GM12878 (cell line): ENCODE measurements around the gene SARS2. TPM values are rescaled to one million over a fixed set of nuclear protein-coding genes. Genes with fewer than 3 reads are reported as not detected.

Experiments used
- DPF2 ChIP-seq: fragments of 450-650 bp; IDR thresholded peaks from 2 replicates; pipeline ENCODE4 v1.6.1; 2017; ENCODE audit warnings: mild to moderate bottlenecking
- GABPA ChIP-seq: IDR thresholded peaks from 2 replicates; pipeline ENCODE4 v1.6.1; 2014; ENCODE audit warnings: antibody characterized with exemption, low read depth, mild to moderate bottlenecking, inconsistent platforms
- IRF4 ChIP-seq: IDR thresholded peaks from 2 replicates; pipeline ENCODE4 v1.6.1; 2011; ENCODE audit warnings: low read depth, low read length
- MTA3 ChIP-seq: IDR thresholded peaks from 2 replicates; pipeline ENCODE4 v1.6.1; 2012; ENCODE audit warnings: low read length, inconsistent platforms, borderline replicate concordance
- MYB ChIP-seq: fragments of 150-350 bp; IDR thresholded peaks from 2 replicates; pipeline ENCODE4 v1.6.1; 2014; ENCODE audit warnings: mild to moderate bottlenecking, low read depth, low read length, borderline replicate concordance
- NFIC ChIP-seq: IDR thresholded peaks from 2 replicates; pipeline ENCODE4 v1.6.1; 2012; ENCODE audit warnings: low read depth, mild to moderate bottlenecking, inconsistent platforms, low read length, moderate library complexity
- NR2C1 ChIP-seq: fragments of 450-650 bp; IDR thresholded peaks from 2 replicates; pipeline ENCODE4 v1.6.1; 2017; ENCODE audit warnings: antibody characterized with exemption, mild to moderate bottlenecking, moderate library complexity
- POLR2A ChIP-seq: IDR thresholded peaks from 2 replicates; pipeline ENCODE4 v1.6.1; 2011; ENCODE audit warnings: low read depth, mild to moderate bottlenecking, low read length
- RELA ChIP-seq: fragments of 450-650 bp; IDR thresholded peaks from 2 replicates; pipeline ENCODE4 v1.8.0; 2014; ENCODE audit warnings: borderline replicate concordance; ENCODE audit not compliant: partially characterized antibody
- RUNX3 ChIP-seq: IDR thresholded peaks from 2 replicates; pipeline ENCODE4 v1.6.1; 2012; ENCODE audit warnings: low read length, inconsistent platforms
- SIX5 ChIP-seq: IDR thresholded peaks from 2 replicates; pipeline ENCODE4 v1.6.1; 2011; ENCODE audit warnings: mild to moderate bottlenecking, low read depth, low read length, moderate library complexity; ENCODE audit not compliant: severe bottlenecking
- SKIL ChIP-seq: fragments of 450-650 bp; IDR thresholded peaks from 2 replicates; pipeline ENCODE4 v1.6.1; 2017; ENCODE audit warnings: mild to moderate bottlenecking, low read depth, inconsistent platforms; ENCODE audit not compliant: poor library complexity, severe bottlenecking
- SMARCA5 ChIP-seq: fragments of 450-650 bp; IDR thresholded peaks from 2 replicates; pipeline ENCODE4 v1.6.1; 2017; ENCODE audit warnings: mild to moderate bottlenecking
- TARDBP ChIP-seq: IDR thresholded peaks from 2 replicates; pipeline ENCODE4 v1.6.1; 2016; ENCODE audit warnings: borderline replicate concordance
- TCF12 ChIP-seq: IDR thresholded peaks from 2 replicates; pipeline ENCODE4 v1.6.1; 2011; ENCODE audit warnings: low read depth, mild to moderate bottlenecking, low read length
- polyA plus RNA-seq, 11 experiments: library from polyadenylated mRNA; depleted of rRNA in 4 of 11; unstranded in 6 of 11; stranded (reverse) in 5 of 11; fragments of >200 nt; fragmentation: Nextera tagmentation in 4 of 11; fragmentation: Illumina TruSeq in 1 of 11; extraction: Ambion mirVana in 4 of 11; extraction: Trizol in 1 of 11; gene quantifications; 1 replicate in 1 of 11; 2 replicates in 10 of 11; pipeline versions ENCODE4 v1.2.1 to v1.2.3, GENCODE V29; 2011 to 2016; ENCODE audit warnings: inconsistent platforms in 2 of 11, missing spikeins in 2 of 11, low read depth in 1 of 11
- total RNA-seq, 4 experiments: library from RNA; depleted of rRNA in 3 of 4; stranded (reverse); fragments of >200 nt in 3 of 4; fragmentation: Illumina TruSeq in 1 of 4; extraction: Trizol in 1 of 4; gene quantifications; 2 replicates each; pipeline versions ENCODE4 v1.2.1 to v1.2.3, GENCODE V29; 2013 to 2021
- TF ChIP-seq, protein P1 (sequence below): fragments of 450-650 bp; formaldehyde crosslinking; IDR thresholded peaks from 2 replicates; pipeline ENCODE4 v1.4.0; 2020; ENCODE audit warnings: mild to moderate bottlenecking, moderate library complexity
- TF ChIP-seq, protein P2 (sequence below): fragments of 450-650 bp; IDR thresholded peaks from 2 replicates; pipeline ENCODE4 v1.6.1; 2016; ENCODE audit warnings: mild to moderate bottlenecking, moderate library complexity, borderline replicate concordance

Gene SARS2
- total and polyA plus RNA-seq, 10 of the 15 experiments (the other 5 are each of a cell fraction or from before 2014, with no cell fraction given) = 2.6 to 50.3 (median 27.5) TPM

GRCh38 chr19:38869160-38869835 lies 61.3 kb downstream of the SARS2 start (continued):
- TF ChIP-seq TCF12 (no peak), RELA (no peak), IRF4 (no peak), SKIL (no peak), POLR2A (no peak), RUNX3 (no peak), SMARCA5 (no peak), MYB (no peak), NR2C1 (no peak), TARDBP (no peak), DPF2 (no peak), GABPA (no peak), MTA3 (no peak), NFIC (no peak), SIX5 (no peak)
- TF ChIP-seq, protein P1, sequence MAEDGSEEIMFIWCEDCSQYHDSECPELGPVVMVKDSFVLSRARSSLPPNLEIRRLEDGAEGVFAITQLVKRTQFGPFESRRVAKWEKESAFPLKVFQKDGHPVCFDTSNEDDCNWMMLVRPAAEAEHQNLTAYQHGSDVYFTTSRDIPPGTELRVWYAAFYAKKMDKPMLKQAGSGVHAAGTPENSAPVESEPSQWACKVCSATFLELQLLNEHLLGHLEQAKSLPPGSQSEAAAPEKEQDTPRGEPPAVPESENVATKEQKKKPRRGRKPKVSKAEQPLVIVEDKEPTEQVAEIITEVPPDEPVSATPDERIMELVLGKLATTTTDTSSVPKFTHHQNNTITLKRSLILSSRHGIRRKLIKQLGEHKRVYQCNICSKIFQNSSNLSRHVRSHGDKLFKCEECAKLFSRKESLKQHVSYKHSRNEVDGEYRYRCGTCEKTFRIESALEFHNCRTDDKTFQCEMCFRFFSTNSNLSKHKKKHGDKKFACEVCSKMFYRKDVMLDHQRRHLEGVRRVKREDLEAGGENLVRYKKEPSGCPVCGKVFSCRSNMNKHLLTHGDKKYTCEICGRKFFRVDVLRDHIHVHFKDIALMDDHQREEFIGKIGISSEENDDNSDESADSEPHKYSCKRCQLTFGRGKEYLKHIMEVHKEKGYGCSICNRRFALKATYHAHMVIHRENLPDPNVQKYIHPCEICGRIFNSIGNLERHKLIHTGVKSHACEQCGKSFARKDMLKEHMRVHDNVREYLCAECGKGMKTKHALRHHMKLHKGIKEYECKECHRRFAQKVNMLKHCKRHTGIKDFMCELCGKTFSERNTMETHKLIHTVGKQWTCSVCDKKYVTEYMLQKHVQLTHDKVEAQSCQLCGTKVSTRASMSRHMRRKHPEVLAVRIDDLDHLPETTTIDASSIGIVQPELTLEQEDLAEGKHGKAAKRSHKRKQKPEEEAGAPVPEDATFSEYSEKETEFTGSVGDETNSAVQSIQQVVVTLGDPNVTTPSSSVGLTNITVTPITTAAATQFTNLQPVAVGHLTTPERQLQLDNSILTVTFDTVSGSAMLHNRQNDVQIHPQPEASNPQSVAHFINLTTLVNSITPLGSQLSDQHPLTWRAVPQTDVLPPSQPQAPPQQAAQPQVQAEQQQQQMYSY = no peak
- TF ChIP-seq, protein P2, sequence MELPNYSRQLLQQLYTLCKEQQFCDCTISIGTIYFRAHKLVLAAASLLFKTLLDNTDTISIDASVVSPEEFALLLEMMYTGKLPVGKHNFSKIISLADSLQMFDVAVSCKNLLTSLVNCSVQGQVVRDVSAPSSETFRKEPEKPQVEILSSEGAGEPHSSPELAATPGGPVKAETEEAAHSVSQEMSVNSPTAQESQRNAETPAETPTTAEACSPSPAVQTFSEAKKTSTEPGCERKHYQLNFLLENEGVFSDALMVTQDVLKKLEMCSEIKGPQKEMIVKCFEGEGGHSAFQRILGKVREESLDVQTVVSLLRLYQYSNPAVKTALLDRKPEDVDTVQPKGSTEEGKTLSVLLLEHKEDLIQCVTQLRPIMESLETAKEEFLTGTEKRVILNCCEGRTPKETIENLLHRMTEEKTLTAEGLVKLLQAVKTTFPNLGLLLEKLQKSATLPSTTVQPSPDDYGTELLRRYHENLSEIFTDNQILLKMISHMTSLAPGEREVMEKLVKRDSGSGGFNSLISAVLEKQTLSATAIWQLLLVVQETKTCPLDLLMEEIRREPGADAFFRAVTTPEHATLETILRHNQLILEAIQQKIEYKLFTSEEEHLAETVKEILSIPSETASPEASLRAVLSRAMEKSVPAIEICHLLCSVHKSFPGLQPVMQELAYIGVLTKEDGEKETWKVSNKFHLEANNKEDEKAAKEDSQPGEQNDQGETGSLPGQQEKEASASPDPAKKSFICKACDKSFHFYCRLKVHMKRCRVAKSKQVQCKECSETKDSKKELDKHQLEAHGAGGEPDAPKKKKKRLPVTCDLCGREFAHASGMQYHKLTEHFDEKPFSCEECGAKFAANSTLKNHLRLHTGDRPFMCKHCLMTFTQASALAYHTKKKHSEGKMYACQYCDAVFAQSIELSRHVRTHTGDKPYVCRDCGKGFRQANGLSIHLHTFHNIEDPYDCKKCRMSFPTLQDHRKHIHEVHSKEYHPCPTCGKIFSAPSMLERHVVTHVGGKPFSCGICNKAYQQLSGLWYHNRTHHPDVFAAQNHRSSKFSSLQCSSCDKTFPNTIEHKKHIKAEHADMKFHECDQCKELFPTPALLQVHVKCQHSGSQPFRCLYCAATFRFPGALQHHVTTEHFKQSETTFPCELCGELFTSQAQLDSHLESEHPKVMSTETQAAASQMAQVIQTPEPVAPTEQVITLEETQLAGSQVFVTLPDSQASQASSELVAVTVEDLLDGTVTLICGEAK = no peak
